Endothelial cell of umbilical vein (primary cell): ENCODE measurements around the gene MIPEP. TPM values are rescaled to one million over a fixed set of nuclear protein-coding genes. Genes with fewer than 3 reads are reported as not detected.

Experiments used
- BruUV-seq: library from RNA; stranded (reverse); fragments of 400-500 nt; replicated peaks from 2 replicates; lab custom pipeline; 2021; lab: Mats Ljungman, UMichigan
- CTCF ChIA-PET: fragments of 300-600, 350-600 bp; sonication (Branson Sonifier 250); formaldehyde crosslinking; loops from one replicate; lab custom pipeline; 2021; ENCODE audit warnings: antibody characterized with exemption, inconsistent platforms; lab: Charles Lee
- POLR2A ChIA-PET: fragments of 300-600, 350-600 bp; sonication (Branson Sonifier 250); formaldehyde crosslinking; loops from one replicate; lab custom pipeline; 2021; ENCODE audit warnings: antibody characterized with exemption, inconsistent platforms; lab: Charles Lee
- DNase-seq: peaks from one replicate; pipeline ENCODE4 v3.0.0-alpha.2; 2011; ENCODE audit warnings: low read depth, low spot score
- FAIRE-seq: peaks from 2 replicates; lab custom pipeline; 2011; peaks lifted over from hg19 to GRCh38; lab: Jason Lieb, UNC
- H2AFZ ChIP-seq: 2 replicates; pipeline ENCODE4 v1.6.0; 2012; ENCODE audit warnings: low read depth, low read length, control low read depth, inconsistent platforms
- H3K27ac ChIP-seq: 2 replicates; pipeline ENCODE4 v1.5.1; 2011; ENCODE audit warnings: low read depth, mild to moderate bottlenecking, control low read depth, low read length, moderate library complexity; ENCODE audit not compliant: insufficient read depth
- H3K27me3 ChIP-seq, 2 experiments: 2 replicates each; pipeline versions ENCODE4 v1.6.0 to v1.6.1; 2011; ENCODE audit warnings: low read length in 2 of 2, mixed read lengths in 1 of 2; ENCODE audit not compliant: control insufficient read depth in 2 of 2, insufficient read depth in 2 of 2
- H3K36me3 ChIP-seq, 2 experiments: 2 replicates in 1 of 2; 3 replicates in 1 of 2; pipeline ENCODE4 v1.5.1; 2011; ENCODE audit warnings: low read length in 2 of 2, mild to moderate bottlenecking in 1 of 2, moderate library complexity in 1 of 2; ENCODE audit not compliant: control insufficient read depth in 2 of 2, insufficient read depth in 2 of 2; ENCODE audit errors: extremely low read depth in 1 of 2
- H3K4me1 ChIP-seq: 3 replicates; pipeline ENCODE4 v1.5.1; 2011; ENCODE audit warnings: mild to moderate bottlenecking, low read length; ENCODE audit not compliant: control insufficient read depth, insufficient read depth; ENCODE audit errors: extremely low read depth
- H3K4me2 ChIP-seq: 2 replicates; pipeline ENCODE4 v1.6.1; 2011; ENCODE audit warnings: low read length, control low read depth, mixed read lengths; ENCODE audit not compliant: insufficient read depth
- H3K4me3 ChIP-seq, 3 experiments: fragments of 200-600 bp in 1 of 3; sonication (generic), shearing (Covaris generic) in 1 of 3; replicated peaks in 1 of 3; 2 replicates each; pipeline ENCODE4 v1.5.1; 2011 to 2016; ENCODE audit warnings: control low read depth in 3 of 3, low read length in 3 of 3, mild to moderate bottlenecking in 2 of 3, inconsistent platforms in 1 of 3, low read depth in 1 of 3, moderate library complexity in 1 of 3; ENCODE audit not compliant: insufficient read depth in 1 of 3
- H3K79me2 ChIP-seq: 2 replicates; pipeline ENCODE4 v1.6.0; 2012; ENCODE audit warnings: low read length, inconsistent platforms; ENCODE audit not compliant: control insufficient read depth, insufficient read depth
- H3K9ac ChIP-seq: replicated peaks from 2 replicates; pipeline ENCODE3; 2011; ENCODE audit warnings: low read length, control low read depth; ENCODE audit not compliant: insufficient read depth; ENCODE audit errors: extremely low read depth
- H3K9me1 ChIP-seq: replicated peaks from 3 replicates; pipeline ENCODE4 v1.6.0; 2011; ENCODE audit warnings: mild to moderate bottlenecking, low read length; ENCODE audit not compliant: control insufficient read depth, insufficient read depth; ENCODE audit errors: extremely low read depth
- H3K9me3 ChIP-seq: replicated peaks from 2 replicates; pipeline ENCODE4 v1.5.1; 2012; ENCODE audit warnings: low read length, inconsistent platforms; ENCODE audit not compliant: control insufficient read depth, insufficient read depth
- H4K20me1 ChIP-seq: replicated peaks from 2 replicates; pipeline ENCODE3; 2011; ENCODE audit warnings: mild to moderate bottlenecking, low read length; ENCODE audit not compliant: control insufficient read depth, insufficient read depth; ENCODE audit errors: extremely low read depth
- CTCF ChIP-seq, 2 donors: IDR thresholded peaks; 1 replicate in 1 of 2; 2 replicates in 1 of 2; pipeline ENCODE4 v1.5.1; 2011; ENCODE audit warnings: low read length in 2 of 2, mild to moderate bottlenecking in 2 of 2, moderate library complexity in 2 of 2, control low read depth in 1 of 2, inconsistent platforms in 1 of 2, low read depth in 1 of 2; ENCODE audit not compliant: insufficient read depth in 1 of 2; ENCODE audit errors: extremely low read depth in 1 of 2
- EZH2 ChIP-seq: IDR thresholded peaks from 2 replicates; pipeline ENCODE4 v1.6.1; 2012; ENCODE audit warnings: borderline replicate concordance, low read depth, mild to moderate bottlenecking, moderate library complexity, low read length, inconsistent platforms; ENCODE audit not compliant: severe bottlenecking
- FOS ChIP-seq: IDR thresholded peaks from 2 replicates; pipeline ENCODE4 v1.6.1; 2011; ENCODE audit warnings: mild to moderate bottlenecking, low read length, moderate library complexity, borderline replicate concordance; ENCODE audit not compliant: insufficient read depth
- GATA2 ChIP-seq: IDR thresholded peaks from 2 replicates; pipeline ENCODE4 v1.7.0; 2011; ENCODE audit warnings: low read depth, mild to moderate bottlenecking, moderate library complexity, mixed read lengths, low read length; ENCODE audit not compliant: insufficient read length, insufficient read depth
- JUN ChIP-seq: IDR thresholded peaks from 2 replicates; pipeline ENCODE4 v1.6.1; 2011; ENCODE audit warnings: borderline replicate concordance, low read depth; ENCODE audit not compliant: insufficient read length, insufficient read depth
- MYC ChIP-seq: IDR thresholded peaks from one replicate; pipeline ENCODE4 v1.6.1; 2011; ENCODE audit warnings: mild to moderate bottlenecking, low read depth, low read length
- POLR2A ChIP-seq: IDR thresholded peaks from 2 replicates; pipeline ENCODE4 v1.6.1; 2012; ENCODE audit warnings: low read depth, mild to moderate bottlenecking, control low read depth, low read length
- POLR2AphosphoS5 ChIP-seq: IDR thresholded peaks from 2 replicates; pipeline ENCODE4 v1.6.1; 2012; ENCODE audit warnings: low read depth, mild to moderate bottlenecking, control low read depth, low read length, moderate library complexity; ENCODE audit not compliant: insufficient read depth
- dilution Hi-C: fragments of 300-500 bp; cut with MboI; formaldehyde crosslinking; loops from one replicate; pipeline ENCODE4 v1.15.0; 2019; ENCODE audit warnings: low sequenced_read_pairs; ENCODE audit not compliant: extremely low pct_ligation_motif_present
- intact Hi-C: fragments of 100-400 bp; cut with micrococcal nuclease; formaldehyde crosslinking; loops from one replicate; pipeline ENCODE4 v1.10.0; 2022
- polyA plus RNA-seq, 4 experiments: library from polyadenylated mRNA; depleted of rRNA in 3 of 4; stranded (reverse) in 3 of 4; unstranded in 1 of 4; fragments of >200 nt; gene quantifications; 2 replicates each; pipeline versions ENCODE4 v1.2.1 to v1.2.3, GENCODE V29; 2011 to 2012; ENCODE audit warnings: missing spikeins in 1 of 4
- total RNA-seq: library from RNA; stranded (reverse); gene quantifications from 2 replicates; pipeline ENCODE4 v1.2.3, GENCODE V29; 2021
- TF ChIP-seq, protein P1 (sequence below): IDR thresholded peaks from 2 replicates; pipeline ENCODE4 v1.6.1; 2011; ENCODE audit not compliant: insufficient read depth, insufficient read length

MIPEP gene
- total and polyA plus RNA-seq, 2 donors (not counting 3 experiments of a cell fraction or from before 2014, with no cell fraction given) = 12.4 to 19.2 TPM

DNA sequence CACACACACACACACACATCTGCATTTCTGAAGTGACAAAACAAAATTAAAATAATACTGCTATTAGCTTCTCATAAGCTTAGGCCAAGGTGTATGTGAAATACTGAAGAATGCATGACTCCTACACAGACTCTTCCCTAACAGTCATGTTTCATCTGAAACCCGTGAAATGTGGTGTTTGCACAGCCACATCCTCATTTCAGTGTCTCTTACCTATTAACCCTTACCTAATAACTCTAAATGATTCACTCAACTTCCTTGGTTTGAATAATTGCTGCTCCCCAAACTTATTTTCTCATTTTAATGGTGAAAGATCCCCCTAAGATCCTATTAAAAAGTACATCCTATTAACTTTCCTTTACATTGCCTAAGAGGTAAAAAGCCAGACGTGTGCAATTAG, 117.6 kb downstream of the MIPEP start:
- no peaks in the 10 kb centered on the region for H3K9me3 ChIP-seq
- no peak overlapping the region for H3K9ac ChIP-seq
- FAIRE-seq (no peak), DNase-seq (no peak)
- ChIA-PET CTCF (no interaction called here), POLR2A (no interaction called here)
- no TSS peak for BruUV-seq
- H3K4me2 ChIP-seq = no peak overlapping the region
- H3K27me3 ChIP-seq = no peaks in the 10 kb centered on the region
- no peak overlapping the region for H3K4me3 ChIP-seq
- H2AFZ ChIP-seq = no peak overlapping the region
- intact Hi-C loops (no loop called here), dilution Hi-C loops (no loop called here)
- H3K79me2 ChIP-seq = no peaks in the 10 kb centered on the region
- no peaks in the 10 kb centered on the region for H3K9me1 ChIP-seq
- H4K20me1 ChIP-seq = no peaks in the 10 kb centered on the region
- TF ChIP-seq JUN (no peak), POLR2A (no peak), EZH2 (no peak), FOS (no peak), MYC (no peak), POLR2AphosphoS5 (no peak), GATA2 (no peak), CTCF (IDR thresholded peaks at IDR 0.05; ENCODE audit: extremely low read depth in 1 of 2, insufficient read depth in 1 of 2, low read depth in 1 of 2, low read length in 2 of 2) (no peak)
- TF ChIP-seq, protein P1, sequence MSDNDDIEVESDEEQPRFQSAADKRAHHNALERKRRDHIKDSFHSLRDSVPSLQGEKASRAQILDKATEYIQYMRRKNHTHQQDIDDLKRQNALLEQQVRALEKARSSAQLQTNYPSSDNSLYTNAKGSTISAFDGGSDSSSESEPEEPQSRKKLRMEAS = no peak
- H3K4me1 ChIP-seq = no peaks in the 10 kb centered on the region
- no peak overlapping the region for H3K27ac ChIP-seq
- H3K36me3 ChIP-seq = no peaks in the 10 kb centered on the region
